Head of caudate nucleus (tissue), 42 donors: ENCODE data around the gene MANF.

Experiments used
- DNase-seq, 42 donors: peaks; one replicate each; pipeline versions ENCODE4 v3.0.0 to v3.0.0-alpha.2; 2020 to 2021; ENCODE audit warnings: mixed read lengths in 7 of 42
- intact Hi-C: fragments of 100-400 bp; cut with DNase I; formaldehyde crosslinking; loops from one replicate; pipeline ENCODE4 v1.15.0; 2022

Gene MANF

DNA sequence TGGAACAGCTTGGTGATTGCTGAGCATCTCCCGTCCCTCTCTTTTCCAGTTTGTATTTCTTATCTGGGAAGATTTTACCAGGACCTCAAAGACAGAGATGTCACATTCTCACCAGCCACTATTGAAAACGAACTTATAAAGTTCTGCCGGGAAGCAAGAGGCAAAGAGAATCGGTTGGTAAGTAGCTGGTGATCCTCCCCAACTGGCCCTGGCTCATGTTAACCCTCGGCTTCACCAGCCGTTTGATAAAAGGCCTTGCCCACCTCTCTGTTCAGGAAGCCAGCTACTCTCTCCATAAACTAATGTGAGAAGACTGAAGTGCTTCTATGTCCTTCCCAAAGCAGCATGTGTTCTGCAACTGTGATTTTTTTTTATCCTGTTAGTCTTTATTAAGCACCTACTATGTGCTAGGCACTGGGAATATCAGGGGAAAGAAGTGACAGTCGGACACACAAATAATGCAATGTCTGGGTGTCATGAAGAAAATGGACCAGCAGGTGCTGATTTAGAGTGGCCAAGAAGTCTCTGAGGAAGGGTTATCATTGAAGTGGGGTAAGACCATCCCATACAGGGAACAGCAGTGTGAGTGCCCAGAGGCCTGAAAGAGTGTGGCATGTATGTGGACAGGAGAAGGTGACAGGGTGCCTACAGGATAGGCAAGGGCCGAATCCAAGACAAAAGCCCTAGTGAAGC, 1.2 kb downstream of the MANF start:
- intact Hi-C loops: loop anchor here (5.0 to 10.0 kb wide), 2 partner anchors 712 to 769 kb away; partner anchors contain the start of genes DOCK3 and MAPKAPK3
- peak in 2 of 42 donors; percentile 16 to 20 for DNase-seq

DNA sequence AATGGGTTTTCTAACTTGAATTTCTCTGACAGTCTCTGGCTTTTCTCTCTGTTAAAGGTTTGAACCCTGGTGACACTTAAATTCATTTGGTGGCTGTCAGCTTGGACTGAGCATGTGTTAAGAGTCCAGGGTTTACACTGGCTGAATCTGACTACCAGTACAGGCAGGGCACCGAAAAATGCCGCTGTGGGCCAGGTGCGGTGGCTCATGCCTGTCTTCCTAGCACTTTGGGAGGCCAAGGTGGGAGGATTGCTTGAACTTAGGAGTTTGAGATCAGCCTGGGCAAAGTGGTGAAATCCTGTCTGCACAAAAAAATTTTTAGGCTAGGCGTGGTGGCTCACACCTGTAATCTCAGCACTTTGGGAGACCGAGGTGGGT, 1.8 kb downstream of the MANF start:
- peak in 2 of 42 donors; percentile 10 to 32 for DNase-seq
- intact Hi-C loops: loop anchor here (5.0 to 10.0 kb wide), 2 partner anchors 712 to 770 kb away; partner anchors contain the start of genes DOCK3 and MAPKAPK3

DNA sequence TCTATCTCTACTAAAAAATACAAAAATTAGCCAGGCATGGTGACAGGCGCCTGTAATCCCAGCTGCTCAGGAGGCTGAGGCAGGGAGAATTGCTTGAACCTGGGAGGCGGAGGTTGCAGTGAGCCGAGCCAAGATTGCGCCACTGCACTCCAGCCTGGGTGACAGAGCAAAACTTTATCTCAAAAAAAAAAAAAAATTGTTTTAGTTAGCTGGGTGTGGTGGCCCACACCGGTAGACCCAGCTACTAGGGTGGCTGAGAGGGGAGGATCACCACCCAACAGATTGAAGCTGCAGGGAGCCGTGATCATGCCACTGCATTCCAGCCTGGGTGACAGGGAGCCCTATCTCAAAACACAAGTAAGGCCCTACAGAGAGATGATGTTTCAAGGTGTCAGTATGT, 2.2 kb downstream of the MANF start:
- DNase-seq: peak in 1 of 42 donors; percentile 33
- intact Hi-C loops: loop anchor here (5.0 to 10.0 kb wide), 2 partner anchors 712 to 770 kb away; partner anchors contain the start of genes DOCK3 and MAPKAPK3

DNA sequence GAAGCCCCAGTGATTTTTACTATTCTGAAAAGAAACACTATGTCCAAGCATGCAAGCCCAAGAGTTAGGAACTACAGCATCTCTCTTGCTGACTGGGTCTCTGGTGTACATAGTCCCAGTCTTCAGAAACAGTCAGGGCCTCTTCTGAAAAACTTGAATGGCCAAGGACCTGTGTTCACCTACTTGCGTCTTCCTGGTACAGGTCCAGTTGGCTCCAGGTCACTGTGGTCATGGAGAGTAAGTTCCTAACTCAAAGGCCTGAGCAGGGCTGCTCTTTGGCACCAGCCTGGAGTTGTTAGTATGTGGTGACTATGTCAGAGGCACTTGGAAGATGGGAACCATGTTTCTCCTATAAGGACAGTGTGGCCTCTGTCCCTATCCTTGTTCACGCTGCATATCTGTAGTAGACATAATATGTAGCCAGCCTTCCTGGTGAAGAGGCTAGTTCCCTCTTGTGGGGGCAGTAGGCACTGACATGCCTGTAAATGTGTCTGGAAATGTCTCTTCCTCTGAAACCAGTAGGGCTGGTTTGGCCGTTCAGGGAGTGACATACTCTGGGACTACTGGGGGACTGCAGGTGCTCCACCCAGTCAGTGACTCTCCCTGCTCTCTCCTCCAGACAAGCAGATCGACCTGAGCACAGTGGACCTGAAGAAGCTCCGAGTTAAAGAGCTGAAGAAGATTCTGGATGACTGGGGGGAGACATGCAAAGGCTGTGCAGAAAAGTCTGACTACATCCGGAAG, 3.4 kb downstream of the MANF start:
- DNase-seq: peak in 1 of 42 donors; percentile 34
- intact Hi-C loops: loop anchor here (5.0 to 10.0 kb wide), 2 partner anchors 714 to 771 kb away; partner anchors contain the start of genes DOCK3 and MAPKAPK3

DNA sequence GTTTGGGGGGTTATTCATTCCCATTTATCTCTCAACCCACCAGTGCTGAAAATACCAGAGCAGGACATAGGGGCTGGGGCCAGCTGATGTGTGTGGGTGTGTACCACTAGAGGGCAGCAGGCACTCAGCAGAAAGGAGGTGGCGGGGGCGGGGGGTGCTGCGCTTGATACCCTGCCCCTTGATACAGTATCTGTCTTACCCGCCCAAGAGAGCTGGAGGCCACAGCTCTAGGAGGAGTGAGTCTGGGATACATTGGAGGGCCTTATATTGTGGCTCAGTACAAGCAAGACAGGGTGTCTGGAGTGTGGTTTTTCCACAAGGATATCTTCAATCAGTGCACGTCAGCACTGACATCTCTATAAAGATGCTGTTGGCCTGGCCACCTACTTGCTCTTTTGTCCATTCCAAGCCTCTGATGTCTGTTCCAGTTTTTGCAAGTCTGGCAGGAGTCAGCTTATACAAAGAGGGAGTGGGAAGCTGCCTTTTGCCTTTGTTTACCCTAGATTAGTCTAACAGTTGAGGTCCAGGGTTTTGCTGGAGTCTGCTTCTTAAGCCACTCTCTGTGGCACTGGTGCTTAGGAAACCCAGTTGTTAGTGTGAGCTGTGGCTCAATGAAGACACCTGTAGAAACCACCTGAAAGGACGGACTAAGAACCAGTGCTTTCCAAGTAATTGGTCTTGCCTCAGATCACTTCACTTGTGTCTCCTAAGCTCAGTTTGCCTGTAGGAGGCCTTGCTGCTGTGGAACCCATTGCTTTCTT, 4.5 kb downstream of the MANF start:
- peak in 41 of 42 donors; percentile 40 to 86 (median 60) for DNase-seq
- intact Hi-C loops: loop anchor here (5.0 to 10.0 kb wide), 4 partner anchors 108 to 772 kb away; partner anchors contain the start of genes DOCK3, MAPKAPK3 and TEX264

DNA sequence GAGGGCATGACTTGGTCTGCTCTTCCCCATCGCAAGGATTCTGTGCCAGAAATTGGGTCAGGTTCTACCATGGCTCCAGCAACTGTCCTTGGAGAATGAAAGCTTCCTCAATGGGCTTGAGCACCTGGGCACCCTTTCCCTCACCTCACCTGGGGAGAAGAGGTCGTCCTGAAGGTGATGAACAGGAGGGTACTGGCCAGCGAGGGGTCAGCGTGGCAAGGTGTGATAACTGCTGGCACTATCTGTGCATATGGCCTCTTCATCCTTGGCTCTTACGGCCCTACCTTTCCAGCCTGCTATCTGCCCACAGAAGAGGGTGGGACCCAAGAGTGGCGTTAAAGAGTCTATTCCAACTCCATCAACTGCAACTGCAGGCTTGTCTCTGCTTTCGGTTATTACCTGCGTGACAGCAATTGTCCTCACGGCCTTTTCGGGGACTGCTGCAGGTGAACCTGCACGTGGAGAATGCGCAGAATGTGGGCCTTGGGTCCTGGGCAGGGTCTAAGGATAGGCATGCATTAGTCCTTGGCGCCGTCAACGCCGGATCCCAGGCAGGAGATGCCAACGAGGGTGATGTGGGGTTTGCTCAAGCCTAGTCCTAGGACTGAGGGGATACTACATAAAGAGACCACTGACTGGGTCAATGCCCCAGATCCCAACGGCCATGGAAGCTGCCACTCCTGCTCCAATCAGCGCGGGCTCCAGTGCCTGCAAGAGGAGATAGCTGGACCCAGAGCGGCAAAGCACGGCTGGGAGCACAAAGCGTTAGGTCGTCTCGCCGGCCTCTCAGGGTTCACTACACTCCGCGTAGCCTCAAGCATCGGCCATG, 5.4 kb downstream of the MANF start:
- intact Hi-C loops: loop anchor here (5.0 to 10.0 kb wide), 2 partner anchors 107 to 284 kb away; partner anchors contain the start of gene TEX264
- DNase-seq: peak in 1 of 42 donors; percentile 27

DNA sequence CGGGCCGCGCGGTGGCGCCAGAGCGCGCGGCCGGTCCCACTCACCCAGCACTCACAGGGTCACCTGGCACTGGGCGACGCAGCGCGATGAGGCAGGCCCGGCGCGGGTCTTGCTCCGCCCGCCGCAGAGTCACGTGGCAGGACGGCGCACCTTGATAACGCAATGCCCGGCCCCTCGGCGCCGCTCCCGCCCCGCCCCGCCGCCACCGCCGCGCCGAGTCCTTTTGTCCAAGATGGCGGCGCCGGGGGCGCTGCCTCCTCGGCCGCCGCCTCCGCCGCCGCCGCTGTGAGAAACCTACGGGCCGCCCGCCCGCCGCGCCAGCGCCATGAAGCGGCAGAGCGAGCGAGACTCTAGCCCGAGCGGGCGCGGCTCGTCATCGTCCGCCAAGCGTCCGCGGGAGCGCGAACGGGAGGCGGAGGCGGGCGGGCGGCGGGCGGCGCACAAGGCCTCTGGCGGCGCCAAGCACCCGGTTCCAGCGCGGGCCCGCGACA, 6.0 kb downstream of the MANF start, which contains the start of gene RBM15B:
RBM15B (plus strand) TSS at position 211 of the 491 bp plus-strand sequence; CDS start at position 326, 115 bp downstream.
- intact Hi-C loops: loop anchor here (5.0 to 10.0 kb wide), 2 partner anchors 106 to 284 kb away; partner anchors contain the start of gene TEX264
- DNase-seq: peak; percentile 93 to 99 (median 98)

DNA sequence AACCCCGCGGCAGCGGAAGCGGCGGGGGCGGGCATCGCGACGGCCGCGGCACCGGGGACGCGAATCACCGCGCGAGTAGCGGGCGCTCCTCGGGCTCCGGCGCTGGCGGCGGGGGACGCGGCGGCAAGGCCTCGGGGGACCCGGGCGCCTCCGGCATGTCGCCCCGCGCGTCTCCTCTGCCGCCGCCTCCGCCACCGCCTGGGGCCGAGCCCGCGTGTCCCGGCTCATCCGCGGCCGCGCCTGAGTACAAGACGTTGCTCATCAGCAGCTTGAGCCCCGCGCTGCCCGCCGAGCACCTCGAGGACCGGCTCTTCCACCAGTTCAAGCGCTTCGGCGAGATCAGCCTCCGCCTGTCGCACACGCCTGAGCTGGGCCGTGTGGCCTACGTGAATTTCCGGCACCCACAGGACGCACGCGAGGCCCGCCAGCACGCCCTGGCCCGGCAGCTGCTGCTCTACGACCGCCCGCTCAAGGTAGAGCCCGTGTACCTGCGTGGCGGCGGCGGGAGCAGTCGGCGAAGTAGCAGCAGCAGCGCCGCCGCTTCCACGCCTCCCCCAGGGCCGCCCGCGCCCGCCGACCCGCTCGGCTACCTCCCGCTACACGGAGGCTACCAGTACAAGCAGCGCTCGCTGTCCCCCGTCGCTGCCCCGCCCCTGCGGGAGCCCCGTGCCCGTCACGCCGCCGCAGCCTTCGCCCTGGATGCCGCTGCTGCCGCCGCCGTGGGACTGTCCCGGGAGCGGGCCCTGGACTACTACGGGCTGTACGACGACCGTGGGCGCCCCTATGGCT, 6.7 kb downstream of the MANF start:
- intact Hi-C loops: loop anchor here (5.0 to 10.0 kb wide), 2 partner anchors 106 to 283 kb away; partner anchors contain the start of gene TEX264
- DNase-seq: peak in 20 of 42 donors; percentile 14 to 55 (median 31)

DNA sequence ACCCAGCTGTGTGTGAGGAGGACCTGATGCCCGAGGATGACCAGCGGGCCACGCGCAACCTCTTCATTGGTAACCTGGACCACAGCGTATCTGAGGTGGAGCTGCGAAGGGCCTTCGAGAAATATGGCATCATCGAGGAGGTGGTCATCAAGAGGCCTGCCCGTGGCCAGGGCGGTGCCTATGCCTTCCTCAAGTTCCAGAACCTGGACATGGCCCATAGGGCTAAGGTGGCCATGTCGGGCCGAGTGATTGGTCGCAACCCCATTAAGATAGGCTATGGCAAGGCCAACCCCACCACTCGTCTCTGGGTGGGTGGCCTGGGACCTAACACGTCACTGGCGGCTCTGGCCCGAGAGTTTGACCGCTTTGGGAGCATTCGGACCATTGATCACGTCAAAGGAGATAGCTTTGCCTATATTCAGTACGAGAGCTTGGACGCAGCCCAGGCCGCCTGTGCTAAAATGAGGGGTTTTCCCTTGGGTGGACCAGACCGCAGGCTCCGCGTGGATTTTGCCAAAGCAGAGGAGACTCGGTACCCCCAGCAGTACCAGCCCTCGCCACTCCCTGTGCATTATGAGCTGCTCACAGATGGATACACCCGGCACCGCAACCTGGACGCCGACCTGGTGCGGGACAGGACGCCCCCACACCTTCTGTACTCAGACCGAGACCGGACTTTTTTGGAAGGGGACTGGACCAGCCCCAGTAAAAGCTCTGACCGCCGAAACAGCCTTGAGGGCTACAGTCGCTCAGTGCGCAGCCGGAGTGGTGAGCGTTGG, 7.5 kb downstream of the MANF start:
- no peak for DNase-seq
- intact Hi-C loops: loop anchor here (5.0 to 10.0 kb wide), 2 partner anchors 105 to 282 kb away; partner anchors contain the start of gene TEX264

DNA sequence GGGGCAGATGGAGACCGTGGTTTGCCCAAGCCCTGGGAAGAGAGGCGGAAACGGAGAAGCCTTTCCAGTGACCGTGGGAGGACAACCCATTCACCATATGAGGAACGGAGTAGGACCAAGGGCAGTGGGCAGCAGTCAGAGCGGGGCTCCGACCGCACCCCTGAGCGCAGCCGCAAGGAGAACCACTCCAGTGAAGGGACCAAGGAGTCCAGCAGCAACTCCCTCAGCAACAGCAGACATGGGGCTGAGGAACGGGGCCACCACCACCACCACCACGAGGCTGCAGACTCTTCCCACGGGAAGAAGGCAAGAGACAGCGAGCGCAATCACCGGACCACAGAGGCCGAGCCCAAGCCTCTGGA, 8.0 kb downstream of the MANF start:
- intact Hi-C loops: loop anchor here (5.0 to 10.0 kb wide), 2 partner anchors 104 to 282 kb away; partner anchors contain the start of gene TEX264
- no peak for DNase-seq

DNA sequence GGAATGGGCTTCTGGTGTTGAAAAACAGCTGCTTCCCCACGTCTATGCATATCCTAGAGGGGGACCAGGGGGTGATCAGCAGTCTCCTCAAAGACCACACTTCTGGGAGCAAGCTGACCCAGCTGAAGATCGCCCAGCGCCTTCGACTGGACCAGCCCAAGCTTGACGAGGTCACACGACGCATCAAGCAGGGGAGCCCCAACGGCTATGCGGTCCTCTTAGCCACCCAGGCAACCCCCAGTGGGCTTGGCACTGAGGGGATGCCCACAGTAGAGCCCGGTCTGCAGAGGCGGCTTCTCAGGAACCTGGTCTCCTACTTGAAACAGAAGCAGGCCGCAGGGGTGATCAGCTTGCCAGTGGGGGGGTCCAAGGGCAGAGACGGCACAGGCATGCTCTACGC, 8.5 kb downstream of the MANF start:
- DNase-seq: no peak
- intact Hi-C loops: loop anchor here (5.0 to 10.0 kb wide), 2 partner anchors 104 to 281 kb away; partner anchors contain the start of gene TEX264

DNA sequence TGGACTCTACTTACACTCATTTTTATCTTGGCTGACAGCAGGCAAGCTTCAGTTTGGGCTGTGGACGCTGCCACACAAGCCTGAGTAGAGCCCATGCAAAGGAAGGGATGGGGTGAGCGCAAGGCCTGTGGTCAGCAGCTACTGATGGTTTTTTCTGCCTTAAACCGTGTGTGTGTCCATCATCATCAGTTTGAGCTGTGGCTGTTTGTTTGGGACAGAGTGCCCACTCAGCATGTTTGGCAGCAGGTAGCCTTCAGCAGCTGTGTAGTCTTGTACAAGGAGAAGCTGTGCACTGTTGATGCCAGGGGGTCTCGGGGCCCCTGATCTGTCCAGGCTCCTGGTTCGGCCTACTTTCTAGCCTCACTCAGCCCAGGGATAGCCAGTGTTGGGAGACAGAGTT, 9.4 kb downstream of the MANF start:
- intact Hi-C loops: loop anchor here (5.0 to 10.0 kb wide), 2 partner anchors 103 to 280 kb away; partner anchors contain the start of gene TEX264
- peak in 1 of 42 donors; percentile 28 for DNase-seq

DNA sequence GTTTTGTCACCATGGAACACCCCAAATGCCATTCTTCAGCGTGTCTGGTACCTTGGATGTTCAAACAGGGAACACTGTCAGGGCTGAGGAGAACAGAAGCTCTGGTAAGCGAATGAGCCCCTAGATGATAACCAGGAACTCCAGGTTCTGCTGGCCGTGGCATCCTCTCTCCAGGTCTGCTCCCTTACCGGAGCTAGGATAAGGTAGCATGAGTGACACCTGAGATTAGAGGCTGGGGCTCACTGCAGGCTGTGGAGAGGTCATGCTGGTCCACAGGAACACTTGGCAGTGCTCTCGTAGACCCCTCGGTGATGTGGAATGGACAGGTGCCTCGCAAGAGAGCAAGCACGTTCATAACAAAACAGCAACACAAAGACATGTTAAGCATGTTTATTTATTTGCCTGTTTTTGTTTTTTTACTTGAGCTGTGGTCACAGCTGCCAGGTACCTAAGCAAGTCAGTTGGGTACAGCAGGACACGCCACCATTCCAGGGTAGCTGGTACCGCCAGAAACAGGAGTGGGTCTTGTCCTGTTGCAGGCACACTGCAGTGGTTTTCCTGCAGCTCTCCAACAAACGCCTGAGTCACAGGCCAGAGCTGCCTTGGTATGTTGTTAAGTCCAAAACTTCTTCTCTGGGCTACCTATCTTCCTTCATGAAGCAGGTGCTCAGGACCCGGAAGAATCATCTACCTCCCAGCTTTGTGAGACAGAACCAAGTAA, 10.6 kb downstream of the MANF start:
- intact Hi-C loops: loop anchor here (10.0 kb wide), 1 partner anchor 279 kb away; the partner anchor contains the start of gene TEX264
- DNase-seq: peak in 1 of 42 donors; percentile 23

DNA sequence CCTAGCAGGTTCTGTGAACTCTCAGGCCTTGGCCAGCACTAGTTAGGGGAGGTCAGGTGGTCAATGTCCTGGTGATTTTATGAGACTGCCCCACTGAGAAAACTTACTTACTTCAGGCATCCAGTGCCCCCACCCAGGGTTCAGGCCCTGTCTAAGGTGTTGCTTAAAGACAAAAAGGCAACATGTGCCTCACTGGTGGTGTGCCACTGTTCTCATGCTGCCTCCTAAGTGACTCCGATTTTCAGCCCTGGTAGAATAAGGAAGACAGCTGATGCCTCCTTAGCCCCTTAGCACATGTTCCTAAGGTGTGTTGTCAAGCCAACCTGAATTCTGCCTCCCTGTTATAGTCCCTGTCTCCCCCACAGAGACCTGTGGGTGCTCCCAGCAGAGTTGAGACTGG, 11.3 kb downstream of the MANF start:
- peak in 2 of 42 donors; percentile 34 to 36 for DNase-seq
- intact Hi-C loops: loop anchor here (10.0 kb wide), 1 partner anchor 278 kb away; the partner anchor contains the start of gene TEX264

DNA sequence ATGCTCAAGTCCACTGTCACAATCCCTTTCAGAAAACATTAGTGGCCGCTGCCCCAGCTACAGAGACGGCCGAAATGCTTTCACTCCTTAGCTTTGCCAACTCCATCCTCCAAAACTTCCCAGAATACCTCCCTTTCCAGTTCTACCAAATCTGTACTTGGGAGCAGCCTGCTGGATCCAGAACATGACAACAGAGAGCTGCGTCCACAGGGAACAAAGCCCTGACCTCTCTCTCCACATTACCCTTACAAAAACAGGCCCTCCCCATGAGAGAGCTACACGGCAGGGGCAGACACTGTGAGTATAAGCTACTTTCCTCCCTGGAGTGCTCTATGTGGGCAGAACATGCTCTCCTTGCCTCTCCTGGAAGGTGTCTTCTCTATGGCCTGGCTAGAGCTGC, 12.3 kb downstream of the MANF start:
- DNase-seq: peak in 1 of 42 donors; percentile 22
- intact Hi-C loops: loop anchor here (10.0 kb wide), 1 partner anchor 277 kb away; the partner anchor contains the start of gene TEX264
